ENCODE results near the gene FUT1. TPM values are rescaled to one million over a fixed set of nuclear protein-coding genes. Genes with fewer than 3 reads are reported as not detected.

FUT1 gene
- total RNA-seq, 2 experiments from 2014 or later, result 0.03 TPM; not detected in 1

DNA sequence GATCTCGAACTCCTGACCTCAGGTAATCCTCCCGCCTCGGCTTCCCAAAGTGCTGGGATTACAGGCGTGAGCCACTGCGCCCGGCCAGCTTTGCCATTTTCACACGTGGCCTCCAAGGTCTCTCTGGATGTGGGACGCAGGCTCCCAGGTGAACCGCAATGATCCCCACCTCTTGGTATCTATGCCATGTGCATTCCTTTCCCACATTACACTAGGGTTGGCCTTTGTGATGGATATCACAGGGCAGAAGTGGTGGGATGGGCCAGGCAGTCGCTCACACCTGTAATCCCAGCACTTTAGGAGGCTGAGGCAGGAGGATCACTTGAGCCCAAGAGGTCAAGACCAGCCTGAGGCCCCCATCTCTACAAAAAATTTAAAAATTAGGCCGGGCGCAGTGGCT, 25.3 kb upstream of the FUT1 start:
- Histone ChIP-seq H3K4me3 (ENCODE audit: low read depth, low read length, poor library complexity, severe bottlenecking) (no peak overlapping the region), H3K4me1 (ENCODE audit: insufficient read depth, low read length, poor library complexity, severe bottlenecking) (peaks cover 10% of the 10 kb centered on the region), H3K36me3 (ENCODE audit: insufficient read depth, low read length) (no peaks in the 10 kb centered on the region), H3K4me2 (ENCODE audit: low read length) (no peak overlapping the region), H3K27ac (ENCODE audit: low read depth, low read length, poor library complexity, severe bottlenecking) (no peak overlapping the region), H3K9me2 (ENCODE audit: insufficient read depth, low read length) (no peaks in the 10 kb centered on the region), H4K20me1 (ENCODE audit: insufficient read depth, low read length) (no peaks in the 10 kb centered on the region), H2AFZ (ENCODE audit: low read length) (no peak overlapping the region), H3K9me3 (ENCODE audit: low read length) (no peaks in the 10 kb centered on the region), H3K79me2 (ENCODE audit: insufficient read depth, low read depth, low read length) (no peaks in the 10 kb centered on the region)
- intact Hi-C loops (cut with micrococcal nuclease; ENCODE audit: unreplicated experiment), result no loop called here
- no peak for DNase-seq (ENCODE audit: low spot score)
- no TSS peak for BruUV-seq (replicated peaks)
- CTCF ChIA-PET (ENCODE audit: unreplicated experiment), result no interaction called here
- POLR2A ChIA-PET, result no interaction called here
- TF ChIP-seq, protein P1, sequence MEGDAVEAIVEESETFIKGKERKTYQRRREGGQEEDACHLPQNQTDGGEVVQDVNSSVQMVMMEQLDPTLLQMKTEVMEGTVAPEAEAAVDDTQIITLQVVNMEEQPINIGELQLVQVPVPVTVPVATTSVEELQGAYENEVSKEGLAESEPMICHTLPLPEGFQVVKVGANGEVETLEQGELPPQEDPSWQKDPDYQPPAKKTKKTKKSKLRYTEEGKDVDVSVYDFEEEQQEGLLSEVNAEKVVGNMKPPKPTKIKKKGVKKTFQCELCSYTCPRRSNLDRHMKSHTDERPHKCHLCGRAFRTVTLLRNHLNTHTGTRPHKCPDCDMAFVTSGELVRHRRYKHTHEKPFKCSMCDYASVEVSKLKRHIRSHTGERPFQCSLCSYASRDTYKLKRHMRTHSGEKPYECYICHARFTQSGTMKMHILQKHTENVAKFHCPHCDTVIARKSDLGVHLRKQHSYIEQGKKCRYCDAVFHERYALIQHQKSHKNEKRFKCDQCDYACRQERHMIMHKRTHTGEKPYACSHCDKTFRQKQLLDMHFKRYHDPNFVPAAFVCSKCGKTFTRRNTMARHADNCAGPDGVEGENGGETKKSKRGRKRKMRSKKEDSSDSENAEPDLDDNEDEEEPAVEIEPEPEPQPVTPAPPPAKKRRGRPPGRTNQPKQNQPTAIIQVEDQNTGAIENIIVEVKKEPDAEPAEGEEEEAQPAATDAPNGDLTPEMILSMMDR (conservative IDR thresholded peaks at IDR 0.05; ENCODE audit: low read length), result no peak
- TF ChIP-seq EZH2phosphoT487 (IDR thresholded peaks at IDR 0.05; ENCODE audit: borderline replicate concordance, low read depth, low read length), result no peak

DNA sequence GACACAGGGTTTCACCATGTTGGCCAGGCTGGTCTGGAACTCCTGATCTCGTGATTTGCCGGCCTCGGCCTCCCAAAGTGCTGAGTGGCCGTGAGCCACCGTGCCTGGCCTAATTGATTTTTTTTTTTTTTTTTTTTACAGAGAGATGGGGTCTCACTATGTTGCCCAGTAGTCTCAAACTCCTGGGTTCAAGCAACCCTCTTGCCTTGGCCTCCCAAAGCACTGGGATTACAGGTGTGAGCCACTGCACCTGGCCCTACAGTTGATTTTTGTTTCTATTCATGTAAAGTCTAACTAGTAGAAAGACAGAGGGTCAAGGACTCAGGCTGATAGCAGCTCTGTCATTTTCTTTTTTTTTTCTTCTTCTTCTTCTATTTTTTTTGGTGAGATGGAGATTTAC, 24.7 kb upstream of the FUT1 start:
- Histone ChIP-seq H3K9me3 (ENCODE audit: low read length) (no peaks in the 10 kb centered on the region), H4K20me1 (ENCODE audit: insufficient read depth, low read length) (no peaks in the 10 kb centered on the region), H3K27ac (ENCODE audit: low read depth, low read length, poor library complexity, severe bottlenecking) (no peak overlapping the region), H3K79me2 (ENCODE audit: insufficient read depth, low read depth, low read length) (no peaks in the 10 kb centered on the region), H3K4me2 (ENCODE audit: low read length) (no peak overlapping the region), H3K36me3 (ENCODE audit: insufficient read depth, low read length) (no peaks in the 10 kb centered on the region), H3K9me2 (ENCODE audit: insufficient read depth, low read length) (no peaks in the 10 kb centered on the region), H3K4me3 (ENCODE audit: low read depth, low read length, poor library complexity, severe bottlenecking) (no peak overlapping the region), H3K4me1 (ENCODE audit: insufficient read depth, low read length, poor library complexity, severe bottlenecking) (peaks cover 10% of the 10 kb centered on the region), H2AFZ (ENCODE audit: low read length) (no peak overlapping the region)
- ChIA-PET CTCF (ENCODE audit: unreplicated experiment) (no interaction called here), POLR2A (no interaction called here)
- no peak for TF ChIP-seq EZH2phosphoT487 (IDR thresholded peaks at IDR 0.05; ENCODE audit: borderline replicate concordance, low read depth, low read length)
- TF ChIP-seq, protein P1 (conservative IDR thresholded peaks at IDR 0.05; ENCODE audit: low read length), result no peak
- no peak for DNase-seq (ENCODE audit: low spot score)
- no TSS peak for BruUV-seq (replicated peaks)
- intact Hi-C loops (cut with micrococcal nuclease; ENCODE audit: unreplicated experiment), result no loop called here

DNA sequence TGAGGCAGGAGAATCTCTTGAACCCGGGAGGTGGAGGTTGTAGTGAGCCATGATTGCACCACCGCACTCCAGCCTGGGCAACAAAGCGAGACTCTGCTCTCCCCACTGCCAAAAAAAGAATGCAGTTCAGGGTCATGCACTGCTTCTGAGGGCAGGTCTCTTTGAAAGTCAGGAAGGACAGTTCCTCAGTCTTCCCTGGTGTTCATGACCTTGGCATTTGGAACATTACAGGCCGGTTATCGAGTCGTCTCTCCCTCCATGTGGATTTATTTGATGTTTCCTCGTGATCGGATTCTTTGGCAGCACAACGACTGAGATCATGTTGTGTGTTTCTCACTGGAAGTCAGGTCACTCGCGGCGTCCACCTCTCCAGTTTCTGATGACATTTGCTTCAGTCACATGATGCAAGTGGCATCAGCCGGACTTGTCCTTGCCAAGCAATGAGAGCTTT, 20.1 kb upstream of the FUT1 start:
- Histone ChIP-seq H3K27ac (ENCODE audit: low read depth, low read length, poor library complexity, severe bottlenecking) (no peak overlapping the region), H3K4me3 (ENCODE audit: low read depth, low read length, poor library complexity, severe bottlenecking) (no peak overlapping the region), H3K36me3 (ENCODE audit: insufficient read depth, low read length) (no peaks in the 10 kb centered on the region), H3K4me1 (ENCODE audit: insufficient read depth, low read length, poor library complexity, severe bottlenecking) (no peaks in the 10 kb centered on the region), H3K4me2 (ENCODE audit: low read length) (no peak overlapping the region), H2AFZ (ENCODE audit: low read length) (no peak overlapping the region), H3K9me3 (ENCODE audit: low read length) (no peaks in the 10 kb centered on the region), H4K20me1 (ENCODE audit: insufficient read depth, low read length) (no peaks in the 10 kb centered on the region), H3K79me2 (ENCODE audit: insufficient read depth, low read depth, low read length) (no peaks in the 10 kb centered on the region), H3K9me2 (ENCODE audit: insufficient read depth, low read length) (no peaks in the 10 kb centered on the region)
- no peak for TF ChIP-seq EZH2phosphoT487 (IDR thresholded peaks at IDR 0.05; ENCODE audit: borderline replicate concordance, low read depth, low read length)
- intact Hi-C loops (cut with micrococcal nuclease; ENCODE audit: unreplicated experiment), result no loop called here
- DNase-seq (ENCODE audit: low spot score), result no peak
- ChIA-PET POLR2A (no interaction called here), CTCF (ENCODE audit: unreplicated experiment) (no interaction called here)
- no TSS peak for BruUV-seq (replicated peaks)
